Esophagus muscularis mucosa (tissue), 3 donors: Measurements from ENCODE around the gene PLXDC2.

Source experiments
- CTCF ChIP-seq, 3 experiments: fragments of 200-600 bp in 2 of 3; fragments of 450-650 bp in 1 of 3; sonication (generic) in 2 of 3; IDR thresholded peaks; one replicate each; pipeline ENCODE4 v1.5.1; 2017 to 2019; ENCODE audit warnings: antibody characterized with exemption in 3 of 3, mild to moderate bottlenecking in 2 of 3, moderate library complexity in 1 of 3
- POLR2A ChIP-seq: fragments of 450-650 bp; IDR thresholded peaks from one replicate; pipeline ENCODE4 v1.6.1; 2017; ENCODE audit warnings: antibody characterized with exemption, moderate library complexity, mild to moderate bottlenecking, low read depth

GRCh38 chr10:19925064-19925463, 108.8 kb downstream of the PLXDC2 start:
- TF ChIP-seq CTCF (IDR thresholded peaks at IDR 0.05) (no peak), POLR2A (no peak)
